Endodermal cell (in vitro differentiated cells): ENCODE data around the gene SPCS2. TPM values are rescaled to one million over a fixed set of nuclear protein-coding genes. Genes with fewer than 3 reads are reported as not detected.

Experiments used
- DNase-seq: peaks from one replicate; pipeline ENCODE4 v3.0.0-alpha.2; 2017
- H3K27ac ChIP-seq: 2 replicates; pipeline ENCODE4 v1.5.1; 2013; ENCODE audit warnings: mild to moderate bottlenecking, low read depth, low read length, moderate library complexity
- H3K27me3 ChIP-seq: 2 replicates; pipeline ENCODE4 v1.6.1; 2013; ENCODE audit warnings: mild to moderate bottlenecking, low read length, moderate library complexity; ENCODE audit not compliant: insufficient read depth, control insufficient read depth, poor library complexity, severe bottlenecking
- H3K36me3 ChIP-seq: 2 replicates; pipeline ENCODE4 v1.7.0; 2013; ENCODE audit warnings: mild to moderate bottlenecking, low read length, moderate library complexity; ENCODE audit not compliant: control insufficient read depth, insufficient read depth
- H3K4me1 ChIP-seq: one replicate; pipeline ENCODE4 v1.7.0; 2013; ENCODE audit warnings: low read length; ENCODE audit not compliant: control insufficient read depth, insufficient read depth
- H3K4me3 ChIP-seq: 2 replicates; pipeline ENCODE4 v1.5.1; 2013; ENCODE audit warnings: mild to moderate bottlenecking, low read length, moderate library complexity
- H3K9ac ChIP-seq: 2 replicates; pipeline ENCODE4 v1.6.1; 2013; ENCODE audit warnings: mild to moderate bottlenecking, low read length, moderate library complexity; ENCODE audit not compliant: poor library complexity, severe bottlenecking; ENCODE audit errors: extremely low read depth
- H3K9me3 ChIP-seq: 2 replicates; pipeline ENCODE4 v1.6.1; 2013; ENCODE audit warnings: mild to moderate bottlenecking, low read length, moderate library complexity; ENCODE audit not compliant: control insufficient read depth
- H3K27ac Mint-ChIP-seq: 2 replicates; pipeline ENCODE4 v1.8.0; 2020; ENCODE audit warnings: mixed read lengths
- H3K27me3 Mint-ChIP-seq: 2 replicates; pipeline ENCODE4 v1.8.0; 2021; ENCODE audit warnings: mild to moderate bottlenecking, mixed read lengths; ENCODE audit not compliant: insufficient read depth
- H3K36me3 Mint-ChIP-seq: 2 replicates; pipeline ENCODE4 v1.8.0; 2020; ENCODE audit warnings: low read depth, mixed read lengths
- H3K4me1 Mint-ChIP-seq: 2 replicates; pipeline ENCODE4 v1.8.0; 2020; ENCODE audit warnings: mixed read lengths
- H3K4me3 Mint-ChIP-seq: 2 replicates; pipeline ENCODE4 v1.8.0; 2020; ENCODE audit warnings: mild to moderate bottlenecking, moderate library complexity, mixed read lengths
- H3K9me3 Mint-ChIP-seq: 2 replicates; pipeline ENCODE4 v1.8.0; 2020; ENCODE audit warnings: mild to moderate bottlenecking, mixed read lengths
- WGBS, 2 experiments: methylation state at CpG; one replicate each; pipeline versions ENCODE4 v1.1.5 to v1.1.7; 2013; ENCODE audit warnings: missing lambda C conversion rate in 2 of 2, mixed read lengths in 1 of 2; ENCODE audit not compliant: insufficient coverage in 1 of 2, insufficient read length in 1 of 2; 5-methylcytosine and 5-hydroxymethylcytosine counted together
- total RNA-seq, 2 donors: library from RNA; stranded (reverse); fragmentation: NEBNext Ultra II Directional in 1 of 2; extraction: Animal tissue kit (Norgen Biotek cat#: 25700) in 1 of 2; gene quantifications; 2 replicates in 1 of 2; 3 replicates in 1 of 2; pipeline ENCODE4 v1.2.1, GENCODE V29; 2021
- TF ChIP-seq, protein P1 (sequence below): fragments of 200-600 bp; sonication (generic); conservative IDR thresholded peaks from 2 replicates; pipeline ENCODE4 v1.5.0; 2021; ENCODE audit warnings: antibody characterized with exemption, mild to moderate bottlenecking

The SPCS2 gene
- total RNA-seq, 2 donors from 2014 or later = 131 to 141 TPM

- no peaks in the 10 kb centered on the region for H3K27me3 Mint-ChIP-seq
- no peak overlapping the region for H3K4me3 Mint-ChIP-seq
- no peaks in the 10 kb centered on the region for H3K9me3 Mint-ChIP-seq
- no peaks in the 10 kb centered on the region for H3K4me1 ChIP-seq
- no peaks in the 10 kb centered on the region for H3K4me1 Mint-ChIP-seq
- H3K9ac ChIP-seq = no peak overlapping the region
- H3K36me3 ChIP-seq = peaks cover 10% of the 10 kb centered on the region
- H3K4me3 ChIP-seq = no peak overlapping the region
- no peak for DNase-seq
- H3K9me3 ChIP-seq = no peaks in the 10 kb centered on the region
- H3K36me3 Mint-ChIP-seq = peaks cover 4% of the 10 kb centered on the region
- no peak overlapping the region for H3K27ac Mint-ChIP-seq
- no peak overlapping the region for H3K27ac ChIP-seq
- TF ChIP-seq, protein P1, sequence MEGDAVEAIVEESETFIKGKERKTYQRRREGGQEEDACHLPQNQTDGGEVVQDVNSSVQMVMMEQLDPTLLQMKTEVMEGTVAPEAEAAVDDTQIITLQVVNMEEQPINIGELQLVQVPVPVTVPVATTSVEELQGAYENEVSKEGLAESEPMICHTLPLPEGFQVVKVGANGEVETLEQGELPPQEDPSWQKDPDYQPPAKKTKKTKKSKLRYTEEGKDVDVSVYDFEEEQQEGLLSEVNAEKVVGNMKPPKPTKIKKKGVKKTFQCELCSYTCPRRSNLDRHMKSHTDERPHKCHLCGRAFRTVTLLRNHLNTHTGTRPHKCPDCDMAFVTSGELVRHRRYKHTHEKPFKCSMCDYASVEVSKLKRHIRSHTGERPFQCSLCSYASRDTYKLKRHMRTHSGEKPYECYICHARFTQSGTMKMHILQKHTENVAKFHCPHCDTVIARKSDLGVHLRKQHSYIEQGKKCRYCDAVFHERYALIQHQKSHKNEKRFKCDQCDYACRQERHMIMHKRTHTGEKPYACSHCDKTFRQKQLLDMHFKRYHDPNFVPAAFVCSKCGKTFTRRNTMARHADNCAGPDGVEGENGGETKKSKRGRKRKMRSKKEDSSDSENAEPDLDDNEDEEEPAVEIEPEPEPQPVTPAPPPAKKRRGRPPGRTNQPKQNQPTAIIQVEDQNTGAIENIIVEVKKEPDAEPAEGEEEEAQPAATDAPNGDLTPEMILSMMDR = no peak
- 87 to 89% methylated on average over 5 of the region's 5 CpGs for WGBS, 2 experiments
- H3K27me3 ChIP-seq = no peaks in the 10 kb centered on the region
These were observed 6.8 kb upstream of the SPCS2 start for GRCh38 chr11:74942073-74942759.

DNA sequence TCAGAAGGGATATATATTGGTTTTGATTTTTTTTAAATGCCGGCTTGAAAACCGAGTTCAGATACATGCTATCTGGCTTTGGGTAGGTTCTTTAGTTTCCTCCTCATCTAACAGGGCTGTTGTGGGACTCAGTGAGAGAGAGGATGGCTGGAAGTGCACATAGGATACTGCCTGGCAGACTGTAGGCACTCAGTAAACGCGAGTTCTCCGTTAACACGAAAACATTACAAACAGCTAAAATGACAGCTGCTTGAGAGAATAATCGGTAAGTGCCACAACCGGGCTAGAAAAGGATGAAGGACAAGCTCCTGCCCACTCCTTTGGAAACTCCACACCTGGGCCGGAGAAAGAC, 544 bp upstream of the SPCS2 start:
- TF ChIP-seq, protein P1 = no peak
- Histone ChIP-seq H3K4me3 (peak overlapping the region; percentile 100), H3K4me1 (no peaks in the 10 kb centered on the region), H3K9me3 (no peaks in the 10 kb centered on the region), H3K36me3 (peaks cover 17% of the 10 kb centered on the region), H3K27me3 (no peaks in the 10 kb centered on the region), H3K27ac (no peak overlapping the region), H3K9ac (peak overlapping the region; percentile 93)
- peaks cover 12% of the 10 kb centered on the region for H3K4me1 Mint-ChIP-seq
- H3K36me3 Mint-ChIP-seq = peaks cover 9% of the 10 kb centered on the region
- H3K9me3 Mint-ChIP-seq = no peaks in the 10 kb centered on the region
- peak overlapping the region; percentile 99 for H3K27ac Mint-ChIP-seq
- WGBS, 2 experiments = 2 to 4% methylated on average over 6 to 9 of the region's 9 CpGs
- no peaks in the 10 kb centered on the region for H3K27me3 Mint-ChIP-seq
- peak overlapping the region; percentile 96 for H3K4me3 Mint-ChIP-seq
- DNase-seq = no peak

- H3K27ac Mint-ChIP-seq = peak overlapping the region; percentile 99
- TF ChIP-seq, protein P1 = no peak
- peak overlapping the region; percentile 93 for H3K9ac ChIP-seq
- WGBS, 2 experiments = 1% methylated on average over 5 of the region's 6 CpGs; no CpG with 5 or more reads in 1 of the 2 experiments
- H3K4me3 ChIP-seq = peak overlapping the region; percentile 100
- H3K9me3 Mint-ChIP-seq = no peaks in the 10 kb centered on the region
- no peak for DNase-seq
- peaks cover 5% of the 10 kb centered on the region for H3K9me3 ChIP-seq
- peak overlapping the region; percentile 96 for H3K4me3 Mint-ChIP-seq
- H3K4me1 ChIP-seq = no peaks in the 10 kb centered on the region
- no peak overlapping the region for H3K27ac ChIP-seq
- H3K36me3 Mint-ChIP-seq = peaks cover 18% of the 10 kb centered on the region
- H3K27me3 Mint-ChIP-seq = no peaks in the 10 kb centered on the region
- peaks cover 12% of the 10 kb centered on the region for H3K4me1 Mint-ChIP-seq
- H3K27me3 ChIP-seq = no peaks in the 10 kb centered on the region
- peaks cover 29% of the 10 kb centered on the region for H3K36me3 ChIP-seq
These were observed 679 bp downstream of the SPCS2 start for GRCh38 chr11:74949753-74950137.
